GM12878 (cell line): Measurements from ENCODE around the gene SEMA5A. TPM values are rescaled to one million over a fixed set of nuclear protein-coding genes. Genes with fewer than 3 reads are reported as not detected.

Experiments
- ATAC-seq: fragments of 200-7000 bp; cut with Tn5 transposase; 3 replicates; pipeline ENCODE4 v1.9.1; 2020; ENCODE audit warnings: mild to moderate bottlenecking, moderate library complexity
- BruUV-seq: library from RNA; stranded (reverse); fragments of 400-500 nt; replicated peaks from 2 replicates; lab custom pipeline; 2021; lab: Mats Ljungman, UMichigan
- CTCF ChIA-PET: fragments of 300-600 bp; sonication (Branson Sonifier 250); formaldehyde crosslinking; extraction: SDS; loops from one replicate; lab custom pipeline; 2021; ENCODE audit warnings: inconsistent platforms; lab: Yijun Ruan, JAX
- POLR2A ChIA-PET: fragments of 350-600 bp; formaldehyde crosslinking; extraction: SDS; loops from one replicate; lab custom pipeline; 2021; ENCODE audit warnings: inconsistent platforms; lab: Charles Lee
- RAD21 ChIA-PET: fragments of 300-600 bp; sonication (Branson Sonifier 250); formaldehyde crosslinking; loops from one replicate; lab custom pipeline; 2023; ENCODE audit warnings: antibody characterized with exemption; ENCODE audit not compliant: unreplicated experiment; lab: Charles Lee
- SMC1A ChIA-PET: fragments of 300-600 bp; sonication (Branson Sonifier 250); formaldehyde crosslinking; loops from one replicate; lab custom pipeline; 2023; ENCODE audit not compliant: unreplicated experiment, uncharacterized antibody; lab: Charles Lee
- DNase-seq: peaks from one replicate; pipeline ENCODE4 v3.0.0-alpha.2; 2011; ENCODE audit warnings: low read depth, low spot score
- FAIRE-seq: peaks from 3 replicates; lab custom pipeline; 2011; peaks lifted over from hg19 to GRCh38; lab: Jason Lieb, UNC
- H2AFZ ChIP-seq: 2 replicates; pipeline ENCODE4 v1.6.0; 2011; ENCODE audit warnings: low read depth, low read length, control low read depth; ENCODE audit not compliant: control insufficient read depth
- H3K27ac ChIP-seq: 2 replicates; pipeline ENCODE4 v1.5.1; 2011; ENCODE audit warnings: control low read depth; ENCODE audit not compliant: control insufficient read depth, insufficient read depth
- H3K27me3 ChIP-seq, 2 experiments: replicated peaks in 1 of 2; 2 replicates each; pipeline versions ENCODE4 v1.6.0 to v1.6.1; 2011; ENCODE audit warnings: low read length in 1 of 2; ENCODE audit not compliant: control insufficient read depth in 2 of 2, insufficient read depth in 2 of 2
- H3K36me3 ChIP-seq, 2 experiments: 2 replicates each; pipeline ENCODE4 v1.5.1; 2011; ENCODE audit warnings: low read length in 1 of 2; ENCODE audit not compliant: control insufficient read depth in 2 of 2, insufficient read depth in 2 of 2
- H3K4me1 ChIP-seq: 2 replicates; pipeline ENCODE4 v1.6.1; 2011; ENCODE audit warnings: mild to moderate bottlenecking, low read length, moderate library complexity, mixed read lengths; ENCODE audit not compliant: control insufficient read depth, insufficient read depth
- H3K4me2 ChIP-seq: 2 replicates; pipeline ENCODE4 v1.6.0; 2011; ENCODE audit warnings: control low read depth; ENCODE audit not compliant: control insufficient read depth, insufficient read depth
- H3K4me3 ChIP-seq: fragments of 200-600 bp; sonication (generic); 2 replicates; pipeline ENCODE4 v1.5.1; 2016
- H3K79me2 ChIP-seq: 2 replicates; pipeline ENCODE4 v1.6.0; 2011; ENCODE audit warnings: low read length; ENCODE audit not compliant: control insufficient read depth, insufficient read depth
- H3K9ac ChIP-seq: 2 replicates; pipeline ENCODE4 v1.8.0; 2011; ENCODE audit warnings: low read length, control low read depth, mixed read lengths; ENCODE audit not compliant: control insufficient read depth, insufficient read depth
- H3K9me3 ChIP-seq: replicated peaks from 3 replicates; pipeline ENCODE4 v1.5.1; 2011; ENCODE audit warnings: mild to moderate bottlenecking, low read length; ENCODE audit not compliant: control insufficient read depth, insufficient read depth
- H4K20me1 ChIP-seq: 2 replicates; pipeline ENCODE4 v1.6.0; 2011; ENCODE audit not compliant: control insufficient read depth, insufficient read depth
- MTA2 ChIP-seq: fragments of 450-650 bp; IDR thresholded peaks from 2 replicates; pipeline ENCODE4 v1.6.1; 2016; ENCODE audit warnings: low read depth, mild to moderate bottlenecking, moderate library complexity
- POLR2A ChIP-seq: IDR thresholded peaks from 2 replicates; pipeline ENCODE4 v1.6.1; 2011; ENCODE audit warnings: low read depth, mild to moderate bottlenecking, low read length
- SREBF2 ChIP-seq: IDR thresholded peaks from 2 replicates; pipeline ENCODE4 v1.6.1; 2012; ENCODE audit warnings: mild to moderate bottlenecking, low read length
- ZBTB11 ChIP-seq: fragments of 450-650 bp; formaldehyde crosslinking; IDR thresholded peaks from 2 replicates; pipeline ENCODE4 v1.5.0; 2022; ENCODE audit warnings: mild to moderate bottlenecking, missing genetic modification characterization
- ZBTB40 ChIP-seq: fragments of 450-650 bp; IDR thresholded peaks from 2 replicates; pipeline ENCODE4 v1.6.1; 2016; ENCODE audit warnings: mild to moderate bottlenecking, moderate library complexity, borderline replicate concordance
- WGBS: methylation state at CpG from one replicate; pipeline ENCODE4 v1.1.6; 2016; ENCODE audit warnings: low lambda C conversion rate; ENCODE audit not compliant: insufficient replicate concordance, insufficient coverage; ENCODE audit errors: missing lambda C conversion rate; 5-methylcytosine and 5-hydroxymethylcytosine counted together
- in situ Hi-C: fragments of 300-500 bp; cut with MboI; formaldehyde crosslinking; loops from 9 replicates; pipeline ENCODE4 v1.14.3; 2018; ENCODE audit warnings: mixed read lengths
- intact Hi-C: fragments of 100-400 bp; cut with micrococcal nuclease; formaldehyde crosslinking; loops from one replicate; pipeline ENCODE4 v1.14.2; 2022; ENCODE audit not compliant: unreplicated experiment
- polyA plus RNA-seq, 11 experiments: library from polyadenylated mRNA; depleted of rRNA in 4 of 11; unstranded in 6 of 11; stranded (reverse) in 5 of 11; fragments of >200 nt; fragmentation: Nextera tagmentation in 4 of 11; fragmentation: Illumina TruSeq in 1 of 11; extraction: Ambion mirVana in 4 of 11; extraction: Trizol in 1 of 11; gene quantifications; 1 replicate in 1 of 11; 2 replicates in 10 of 11; pipeline versions ENCODE4 v1.2.1 to v1.2.3, GENCODE V29; 2011 to 2016; ENCODE audit warnings: inconsistent platforms in 2 of 11, missing spikeins in 2 of 11, low read depth in 1 of 11
- total RNA-seq, 4 experiments: library from RNA; depleted of rRNA in 3 of 4; stranded (reverse); fragments of >200 nt in 3 of 4; fragmentation: Illumina TruSeq in 1 of 4; extraction: Trizol in 1 of 4; gene quantifications; 2 replicates each; pipeline versions ENCODE4 v1.2.1 to v1.2.3, GENCODE V29; 2013 to 2021

SEMA5A gene
- total and polyA plus RNA-seq, 10 of the 15 experiments (the other 5 are each of a cell fraction or from before 2014, with no cell fraction given): 0.03 to 2.4 (median 0.09) TPM; not detected in 1

- H3K36me3 ChIP-seq: no peaks in the 10 kb centered on the region
- no peak for FAIRE-seq
Measured at GRCh38 chr5:9537223-9538141, 8.4 kb downstream of the SEMA5A start.

More at GRCh38 chr5:9537223-9538141, 8.4 kb downstream of the SEMA5A start:
- no peak overlapping the region for H3K4me3 ChIP-seq
- no TSS peak for BruUV-seq
- intact Hi-C loops: no loop called here
- POLR2A ChIA-PET: no interaction called here
- DNase-seq (no peak), ATAC-seq (peak; percentile 65)
- no peak overlapping the region for H3K4me2 ChIP-seq
- H3K4me1 ChIP-seq: no peaks in the 10 kb centered on the region
- RAD21 ChIA-PET: interaction anchor here (0.6 kb wide), 2 partner anchors 11 to 21 kb away, joined by 3 read pairs; no protein-coding TSS in a partner anchor
- H3K27me3 ChIP-seq: no peaks in the 10 kb centered on the region
- no peaks in the 10 kb centered on the region for H3K79me2 ChIP-seq
- SMC1A ChIA-PET: no interaction called here
- 16% methylated on average over 2 of the region's 2 CpGs for WGBS
- in situ Hi-C loops: loop anchor here (25.0 kb wide), 1 partner anchor 1625 kb away; no protein-coding TSS in a partner anchor
- CTCF ChIA-PET: interaction anchor here (1.0 to 1.2 kb wide), 2 partner anchors 13 to 173 kb away, joined by 3 read pairs; no protein-coding TSS in a partner anchor
- no peak overlapping the region for H2AFZ ChIP-seq
- no peaks in the 10 kb centered on the region for H4K20me1 ChIP-seq
- H3K9me3 ChIP-seq: no peaks in the 10 kb centered on the region
- no peak overlapping the region for H3K27ac ChIP-seq
- no peak overlapping the region for H3K9ac ChIP-seq
- TF ChIP-seq ZBTB11 (CRISPR knock-in tag) (no peak), ZBTB40 (no peak), MTA2 (0 out of 2 replicates have a peak, but pooled peaks have one; percentile 20), SREBF2 (no peak), POLR2A (no peak)
